Muscle of leg (tissue), 11 donors: ENCODE measurements around the gene ISM2. TPM values are rescaled to one million over a fixed set of nuclear protein-coding genes. Genes with fewer than 3 reads are reported as not detected.
A peak's percentile ranks its signal among the peaks of the same experiment; 100 is the strongest.

Source experiments
- DNase-seq: peaks from one replicate; pipeline ENCODE4 v3.0.0; 2013
- H3K27ac ChIP-seq: one replicate; pipeline ENCODE4 v1.5.1; 2013; ENCODE audit warnings: mild to moderate bottlenecking, low read length, control low read depth
- H3K27me3 ChIP-seq: one replicate; pipeline ENCODE4 v1.6.1; 2013; ENCODE audit warnings: low read length; ENCODE audit not compliant: control insufficient read depth, insufficient read depth
- H3K36me3 ChIP-seq: one replicate; pipeline ENCODE4 v1.6.1; 2013; ENCODE audit warnings: low read length; ENCODE audit not compliant: control insufficient read depth, insufficient read depth
- H3K4me1 ChIP-seq: one replicate; pipeline ENCODE4 v1.6.1; 2013; ENCODE audit warnings: low read length; ENCODE audit not compliant: control insufficient read depth, insufficient read depth
- H3K4me3 ChIP-seq: one replicate; pipeline ENCODE4 v1.5.1; 2013; ENCODE audit warnings: low read length, control low read depth
- H3K9me3 ChIP-seq: replicated peaks from 2 replicates; pipeline ENCODE4 v1.6.1; 2013; ENCODE audit warnings: low read depth, low read length; ENCODE audit not compliant: control insufficient read depth
- WGBS: methylation state at CpG from one replicate; pipeline ENCODE4 v1.1.5; 2013; ENCODE audit warnings: missing lambda C conversion rate; ENCODE audit not compliant: insufficient coverage; 5-methylcytosine and 5-hydroxymethylcytosine counted together
- polyA plus RNA-seq, 8 donors: library from polyadenylated mRNA; unstranded; fragments of 120-200 nt; gene quantifications; one replicate each; pipeline versions ENCODE4 v1.2.1 to v1.2.3, GENCODE V29; 2013; ENCODE audit warnings: inconsistent platforms in 1 of 8, low replicate concordance in 1 of 8; ENCODE audit not compliant: insufficient read length in 8 of 8, insufficient read depth in 1 of 8
- total RNA-seq: library from RNA; stranded (reverse); fragments of 120-200 nt; gene quantifications from one replicate; pipeline ENCODE4 v1.2.4, GENCODE V29; 2013

Gene ISM2
- total and polyA plus RNA-seq, 9 donors, result 0.08 to 0.21 (median 0.10) TPM; not detected in 3

- no peak for DNase-seq
- no peak overlapping the region for H3K4me3 ChIP-seq
- peaks cover 22% of the 10 kb centered on the region for H3K36me3 ChIP-seq
- H3K27ac ChIP-seq, result no peak overlapping the region
- H3K9me3 ChIP-seq, result no peaks in the 10 kb centered on the region
- H3K4me1 ChIP-seq, result no peaks in the 10 kb centered on the region
- H3K27me3 ChIP-seq, result no peaks in the 10 kb centered on the region
- WGBS, result 60% methylated on average over 1 of the region's 3 CpGs
Observed at GRCh38 chr14:77508876-77509275, 10.3 kb upstream of the ISM2 start.

- Histone ChIP-seq H3K27me3 (no peaks in the 10 kb centered on the region), H3K4me1 (no peaks in the 10 kb centered on the region), H3K27ac (no peak overlapping the region), H3K4me3 (no peak overlapping the region), H3K9me3 (peaks cover 4% of the 10 kb centered on the region), H3K36me3 (peaks cover 22% of the 10 kb centered on the region)
- WGBS, result no CpG with 5 or more reads among the region's 4 CpGs
- no peak for DNase-seq
Observed at GRCh38 chr14:77508249-77508648, 9.6 kb upstream of the ISM2 start.

GRCh38 chr14:77507762-77508161 lies 9.1 kb upstream of the ISM2 start:
- no peaks in the 10 kb centered on the region for H3K4me1 ChIP-seq
- WGBS, result 93% methylated on average over 2 of the region's 3 CpGs
- H3K27ac ChIP-seq, result no peak overlapping the region
- peaks cover 22% of the 10 kb centered on the region for H3K36me3 ChIP-seq
- H3K9me3 ChIP-seq, result peaks cover 6% of the 10 kb centered on the region
- no peaks in the 10 kb centered on the region for H3K27me3 ChIP-seq
- no peak for DNase-seq
- H3K4me3 ChIP-seq, result no peak overlapping the region

GRCh38 chr14:77505031-77505430 lies 6.4 kb upstream of the ISM2 start:
- no peak overlapping the region for H3K27ac ChIP-seq
- H3K4me3 ChIP-seq, result no peak overlapping the region
- no peaks in the 10 kb centered on the region for H3K4me1 ChIP-seq
- H3K36me3 ChIP-seq, result peaks cover 8% of the 10 kb centered on the region
- H3K9me3 ChIP-seq, result peaks cover 6% of the 10 kb centered on the region
- no peak for DNase-seq
- WGBS, result no CpG with 5 or more reads among the region's 4 CpGs
- peaks cover 6% of the 10 kb centered on the region for H3K27me3 ChIP-seq

- Histone ChIP-seq H3K27ac (no peak overlapping the region), H3K4me3 (no peak overlapping the region), H3K9me3 (peaks cover 6% of the 10 kb centered on the region), H3K4me1 (peaks cover 5% of the 10 kb centered on the region), H3K27me3 (peaks cover 22% of the 10 kb centered on the region), H3K36me3 (peaks cover 6% of the 10 kb centered on the region)
- WGBS, result 100% methylated on average over 1 of the region's 5 CpGs
- DNase-seq, result no peak
Observed at GRCh38 chr14:77503138-77503537, 4.5 kb upstream of the ISM2 start.

GRCh38 chr14:77502109-77502782 lies 3.6 kb upstream of the ISM2 start:
- Histone ChIP-seq H3K4me3 (no peak overlapping the region), H3K36me3 (peaks cover 2% of the 10 kb centered on the region), H3K27me3 (peaks cover 29% of the 10 kb centered on the region), H3K9me3 (peaks cover 6% of the 10 kb centered on the region), H3K4me1 (peaks cover 8% of the 10 kb centered on the region), H3K27ac (no peak overlapping the region)
- DNase-seq, result no peak
- 88% methylated on average over 5 of the region's 11 CpGs for WGBS

GRCh38 chr14:77498984-77499527 lies 440 bp upstream of the ISM2 start:
- no peak for DNase-seq
- H3K27me3 ChIP-seq, result peaks cover 36% of the 10 kb centered on the region

GRCh38 chr14:77495334-77495733 lies 3.3 kb downstream of the ISM2 start:
- Histone ChIP-seq H3K9me3 (no peaks in the 10 kb centered on the region), H3K4me1 (peaks cover 8% of the 10 kb centered on the region), H3K4me3 (no peak overlapping the region), H3K27me3 (peaks cover 33% of the 10 kb centered on the region), H3K27ac (no peak overlapping the region), H3K36me3 (no peaks in the 10 kb centered on the region)
- WGBS, result no CpG with 5 or more reads among the region's 7 CpGs
- no peak for DNase-seq

More at GRCh38 chr14:77498984-77499527, 440 bp upstream of the ISM2 start:
- Histone ChIP-seq H3K36me3 (no peaks in the 10 kb centered on the region), H3K4me1 (peaks cover 8% of the 10 kb centered on the region), H3K27ac (no peak overlapping the region), H3K4me3 (peak overlapping the region; percentile 27), H3K9me3 (peaks cover 6% of the 10 kb centered on the region)
- WGBS, result 5% methylated on average over 46 of the region's 53 CpGs

GRCh38 chr14:77491056-77491455 lies 7.6 kb downstream of the ISM2 start:
- WGBS, result 65% methylated on average over 4 of the region's 5 CpGs
- Histone ChIP-seq H3K27me3 (peaks cover 4% of the 10 kb centered on the region), H3K36me3 (no peaks in the 10 kb centered on the region), H3K27ac (no peak overlapping the region), H3K4me3 (no peak overlapping the region), H3K4me1 (no peaks in the 10 kb centered on the region), H3K9me3 (no peaks in the 10 kb centered on the region)
- no peak for DNase-seq

- H3K36me3 ChIP-seq, result no peaks in the 10 kb centered on the region
- no peak overlapping the region for H3K4me3 ChIP-seq
- WGBS, result 65% methylated on average over 5 of the region's 8 CpGs
- no peak overlapping the region for H3K27ac ChIP-seq
- H3K9me3 ChIP-seq, result no peaks in the 10 kb centered on the region
- H3K4me1 ChIP-seq, result no peaks in the 10 kb centered on the region
- DNase-seq, result no peak
- H3K27me3 ChIP-seq, result peaks cover 2% of the 10 kb centered on the region
Observed at GRCh38 chr14:77490347-77490986, 8.1 kb downstream of the ISM2 start.
